Stimulated activated CD8-positive, alpha-beta memory T cell treated with anti-CD3 and anti-CD28 coated beads, Interleukin-15, amount 100 ng/mL, for 48 hours (primary cell): Measurements from ENCODE around the gene CPN1.
"Not testable (repeated sequence)": the region's sequence is repeated elsewhere in the genome, so short reads cannot be mapped to it uniquely, and the experiment has no call there.

Source experiments
- DNase-seq, 2 donors: peaks; one replicate each; pipeline ENCODE4 v3.0.0-alpha.2; 2020; ENCODE audit warnings: low read depth in 2 of 2

The CPN1 gene

GRCh38 chr10:100022403-100022802 lies 59.3 kb downstream of the CPN1 start:
- DNase-seq, result no peak

DNA sequence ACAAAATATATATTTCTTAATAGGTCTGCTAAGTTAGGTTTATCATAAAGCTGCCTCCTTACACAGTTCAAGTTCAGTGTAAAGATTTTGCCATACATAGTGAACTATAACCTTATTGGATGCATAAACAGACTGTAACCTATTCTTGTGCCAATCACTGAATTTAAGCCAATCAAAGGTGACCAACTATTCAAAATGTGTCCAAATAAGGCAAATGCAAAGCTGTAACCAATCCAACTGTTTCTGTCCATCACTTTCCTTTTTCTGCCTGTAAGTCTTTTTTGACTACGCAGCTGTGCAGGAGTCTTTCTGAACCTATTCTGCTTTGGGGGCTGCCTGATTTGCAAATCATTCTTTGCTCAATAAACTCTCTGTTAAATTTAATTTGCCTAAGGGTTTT lies 60.3 kb downstream of the CPN1 start:
- DNase-seq, result no peak

DNA sequence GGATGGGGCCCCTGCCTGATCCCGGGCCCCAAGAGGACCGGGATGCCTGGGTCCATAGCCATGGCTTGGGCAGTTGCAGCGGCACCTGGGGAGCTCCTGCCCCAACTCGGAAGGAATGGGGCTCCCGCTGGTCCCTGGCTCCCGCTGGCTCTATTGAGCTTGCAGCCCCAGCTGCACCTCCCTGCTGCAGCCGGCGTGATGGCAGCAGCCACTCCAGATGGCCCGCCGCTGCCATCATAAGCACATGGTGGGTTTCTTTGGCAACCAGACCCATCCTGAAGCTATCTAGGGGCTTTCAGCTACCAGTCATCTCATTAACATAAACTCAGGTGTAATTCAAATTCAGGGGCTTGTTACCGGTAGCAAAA lies 60.8 kb downstream of the CPN1 start:
- DNase-seq, result no peak

DNA sequence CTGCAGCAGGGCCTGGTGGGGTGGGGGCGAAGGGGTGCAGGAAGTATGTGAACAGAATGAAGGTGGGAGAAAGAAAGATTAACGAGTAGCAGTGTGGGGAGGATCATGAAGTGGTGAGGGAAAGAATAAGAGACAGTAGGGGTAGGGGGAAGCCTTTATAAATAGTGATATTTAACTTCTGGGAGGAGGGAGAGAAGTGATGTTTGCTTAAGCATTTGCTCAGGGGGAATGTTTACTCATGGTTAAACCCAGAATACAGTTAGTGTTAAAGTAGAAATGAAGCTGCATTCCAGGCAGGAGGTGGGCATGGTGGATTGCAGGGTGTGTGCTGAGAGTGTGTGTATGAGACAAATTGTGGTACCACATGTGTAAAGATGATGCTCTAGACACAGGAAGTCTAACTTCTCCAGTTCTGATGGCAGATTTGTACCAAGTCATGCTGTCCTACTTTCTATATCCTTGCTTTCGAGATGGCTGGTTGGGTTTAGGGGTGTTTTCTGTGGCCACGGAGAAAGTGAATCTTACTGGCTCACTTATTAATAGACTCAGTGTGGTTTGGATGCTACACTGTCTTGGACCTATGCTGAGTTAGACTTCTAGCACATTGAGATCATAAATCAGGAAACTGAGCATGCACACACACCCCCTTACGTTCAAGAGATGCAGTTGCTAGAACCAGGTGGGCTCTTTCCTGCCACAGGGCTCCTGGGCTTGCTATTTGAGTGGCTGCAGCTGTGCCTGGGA lies 61.4 kb downstream of the CPN1 start:
- DNase-seq, result no peak

GRCh38 chr10:100019787-100020141 lies 61.9 kb downstream of the CPN1 start:
- no peak for DNase-seq

DNA sequence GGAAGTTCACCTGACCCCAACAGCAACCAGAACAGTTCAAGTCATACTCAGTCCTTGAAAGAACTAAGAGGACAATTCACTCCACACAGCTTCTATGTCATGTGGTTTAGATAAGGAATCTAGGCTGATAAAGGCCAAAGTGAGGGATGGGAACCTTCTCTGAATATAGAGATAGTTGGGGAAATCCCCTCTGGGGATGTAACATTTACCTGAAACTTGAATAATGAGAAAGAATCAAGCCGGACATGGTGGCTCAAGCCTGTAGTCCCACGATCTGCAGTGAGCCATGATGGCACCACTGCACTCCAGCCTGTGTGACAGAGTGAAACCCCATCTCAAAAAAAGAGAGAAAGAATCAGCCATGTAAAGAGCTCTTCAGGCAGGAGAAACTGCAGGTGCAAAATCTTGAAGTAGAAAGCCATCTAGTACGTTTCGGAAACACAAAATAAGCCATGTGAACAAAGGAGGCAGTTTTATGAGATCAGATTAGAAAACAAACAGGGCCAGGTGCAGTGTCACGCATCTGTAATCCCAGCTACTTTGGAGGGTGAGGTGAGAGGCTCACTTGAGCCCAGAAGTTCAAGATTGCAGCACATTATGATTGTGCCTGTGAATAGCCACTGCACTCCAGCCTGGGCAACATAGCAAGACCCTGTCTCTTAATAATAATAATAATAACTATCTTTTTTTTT lies 67.5 kb downstream of the CPN1 start:
- no peak for DNase-seq

- DNase-seq, result no peak
Observed at GRCh38 chr10:100013621-100014020, 68.0 kb downstream of the CPN1 start.

- not testable (repeated sequence) for DNase-seq
Observed at GRCh38 chr10:100011906-100012305, 69.8 kb downstream of the CPN1 start.

DNA sequence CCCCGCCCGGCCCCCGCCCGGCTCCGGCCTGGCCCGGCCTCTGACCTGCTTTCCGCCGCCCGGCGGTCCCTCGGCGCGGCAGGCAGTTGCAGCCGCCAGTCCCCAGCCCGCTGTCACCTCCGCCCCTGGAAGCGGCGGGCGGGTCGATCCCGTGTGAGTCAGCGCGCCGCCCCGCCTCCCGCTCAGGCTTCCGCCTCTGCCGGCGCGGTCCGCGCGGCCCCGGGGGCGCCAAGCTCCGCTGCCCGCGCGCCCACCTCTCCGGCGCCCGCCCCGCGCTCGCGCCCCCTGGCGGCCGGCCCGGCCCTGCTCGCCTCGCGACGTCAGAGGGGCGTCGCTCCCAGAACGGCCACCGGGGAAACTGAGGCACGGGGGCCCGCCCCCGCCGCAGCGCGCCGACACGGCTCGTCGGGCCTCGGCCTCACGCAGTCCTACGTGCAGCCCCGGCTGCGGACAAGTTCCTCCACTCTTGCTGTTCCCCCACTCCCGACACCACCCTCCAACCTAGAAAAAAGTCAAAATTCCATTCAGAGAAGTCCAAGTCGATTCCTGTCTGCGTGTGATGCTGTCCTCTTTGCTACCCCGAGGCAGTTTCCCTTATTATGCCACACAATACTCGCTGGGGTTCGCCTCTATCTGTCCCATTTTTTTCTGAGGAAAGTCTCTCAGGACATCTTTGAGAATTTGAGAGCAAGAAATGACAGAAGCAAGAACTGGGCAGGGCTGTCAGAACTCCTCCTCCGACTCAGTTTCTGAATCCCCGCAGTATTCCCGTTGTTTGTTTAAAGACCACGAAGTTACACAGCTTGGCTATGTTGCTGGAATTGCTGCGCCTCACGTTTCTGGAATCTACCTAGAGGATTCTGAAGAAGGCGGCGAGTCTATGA lies 71.6 kb downstream of the CPN1 start, which contains the start of gene DNMBP:
DNMBP (minus strand) TSS at position 155 of the 884 bp plus-strand sequence. CDS start 37,823 bp downstream, outside the sequence.
- DNase-seq, result peak; percentile 81

- no peak for DNase-seq
Observed at GRCh38 chr10:100009283-100009792, 72.3 kb downstream of the CPN1 start.

DNA sequence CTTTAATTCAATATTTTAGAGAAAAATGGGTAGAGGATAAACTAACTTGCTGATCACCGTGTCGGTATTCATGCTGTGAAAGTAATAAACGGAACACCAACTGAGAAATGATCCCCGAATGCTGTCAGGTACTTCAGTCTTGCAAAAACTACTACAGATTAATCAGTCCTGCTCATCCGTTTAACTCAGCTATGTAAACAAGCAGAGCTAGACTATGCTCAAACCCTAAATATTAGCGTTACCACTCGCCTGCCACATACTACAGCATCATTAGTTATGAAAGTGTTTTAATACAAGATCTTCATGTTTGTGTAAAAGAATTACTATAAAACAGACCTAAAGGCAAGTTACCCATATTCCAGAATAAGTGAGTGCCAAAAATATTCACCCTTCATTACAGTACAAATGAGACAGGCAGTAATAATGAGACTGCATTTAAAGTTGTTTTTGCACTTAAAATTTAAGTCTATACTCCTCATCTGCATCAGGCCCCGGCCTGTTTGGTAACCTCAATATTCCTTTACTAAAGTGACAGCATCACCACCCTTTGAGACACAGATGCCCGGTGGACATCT lies 72.9 kb downstream of the CPN1 start:
- no peak for DNase-seq

DNA sequence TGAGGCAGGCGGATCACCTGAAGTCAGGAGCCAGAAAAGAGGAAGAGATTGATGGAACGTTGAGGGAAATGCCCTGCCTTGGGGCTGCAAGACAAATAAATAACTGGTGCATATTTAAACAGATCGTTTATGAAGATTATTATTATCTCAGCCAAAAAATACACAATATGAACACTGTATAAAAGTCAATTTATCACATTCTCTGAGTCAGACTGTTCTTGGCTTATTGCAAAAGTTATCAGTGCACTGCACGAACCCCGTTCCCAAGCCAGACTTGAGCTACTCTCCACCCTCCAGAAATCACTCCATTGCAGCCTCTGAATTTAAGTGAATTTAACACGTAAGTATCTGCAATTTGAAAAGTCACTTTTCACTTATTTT lies 73.5 kb downstream of the CPN1 start:
- DNase-seq, result no peak

DNA sequence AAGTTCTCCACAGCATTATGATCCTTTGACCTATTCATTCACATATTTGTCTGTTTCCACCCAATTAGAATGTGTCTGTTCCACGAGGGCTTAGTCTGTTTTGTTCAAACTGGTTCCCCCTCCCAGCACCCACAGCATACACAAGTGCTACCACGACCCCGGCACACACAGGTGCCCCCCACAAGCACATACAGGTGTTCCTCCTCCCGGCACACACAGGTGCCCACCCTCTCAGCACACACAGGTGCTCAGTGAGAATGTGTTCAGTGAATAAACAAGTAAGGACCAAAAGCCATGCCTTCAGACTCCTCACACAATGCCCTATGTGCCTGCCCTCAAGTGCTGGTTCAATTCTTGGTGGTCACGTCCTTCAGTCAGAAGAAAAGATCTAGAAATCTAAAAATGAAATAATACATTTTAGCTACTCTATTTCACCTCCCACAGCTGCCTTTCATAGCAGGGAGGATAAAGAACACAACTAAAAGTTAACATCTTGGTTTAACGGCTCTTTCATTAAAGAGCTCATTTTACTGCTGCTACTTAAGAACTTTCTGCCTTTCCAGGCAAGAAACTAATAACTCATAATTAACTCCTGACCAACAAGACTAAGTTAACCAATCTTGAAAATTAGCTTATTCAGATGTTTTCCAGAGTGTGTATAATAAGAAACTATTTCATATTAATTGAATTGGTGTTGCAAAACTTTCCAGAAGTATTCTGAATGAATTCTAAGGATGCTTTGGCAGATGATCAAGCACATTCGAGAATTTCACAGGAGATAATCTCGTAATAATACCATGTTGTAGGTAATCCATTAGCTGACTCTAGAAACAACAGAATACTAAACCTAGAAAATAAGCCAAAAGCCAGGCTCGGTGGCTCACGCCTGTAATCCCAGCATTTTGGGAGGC lies 74.2 kb downstream of the CPN1 start:
- no peak for DNase-seq

GRCh38 chr10:100006243-100006886 lies 75.3 kb downstream of the CPN1 start:
- DNase-seq, result no peak

DNA sequence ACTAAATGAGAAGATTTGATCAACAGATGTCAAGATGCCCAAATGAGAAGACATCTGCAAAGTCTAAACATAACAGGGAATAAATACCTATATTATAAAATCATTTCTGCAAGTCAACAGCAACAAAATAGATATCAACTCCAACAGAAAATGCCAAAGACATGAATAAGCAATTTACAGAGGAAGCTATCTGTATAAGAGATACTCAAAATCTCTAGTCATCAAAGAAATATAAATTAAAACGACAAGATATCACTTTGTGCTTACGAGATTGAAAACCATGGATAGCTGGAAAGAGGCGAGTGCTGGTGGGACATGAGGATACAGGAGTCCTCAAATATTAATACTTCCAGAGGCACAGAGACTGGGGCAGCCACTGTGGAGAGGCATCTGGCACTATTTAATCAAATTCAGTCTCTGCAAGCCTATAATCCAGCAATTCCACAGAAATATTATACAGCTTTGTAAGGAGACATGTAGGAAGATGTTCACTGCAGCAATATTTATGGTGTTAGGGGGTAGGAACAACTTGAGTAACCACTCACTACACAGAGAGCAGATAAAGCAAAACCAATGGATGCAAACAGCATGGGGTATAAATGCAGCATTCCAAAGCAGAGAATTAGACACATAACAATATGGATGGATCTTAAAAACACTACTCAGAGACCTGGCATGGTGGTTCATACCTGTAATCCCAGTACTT lies 76.7 kb downstream of the CPN1 start:
- DNase-seq, result no peak

GRCh38 chr10:100000109-100000644 lies 81.5 kb downstream of the CPN1 start:
- no peak for DNase-seq

DNA sequence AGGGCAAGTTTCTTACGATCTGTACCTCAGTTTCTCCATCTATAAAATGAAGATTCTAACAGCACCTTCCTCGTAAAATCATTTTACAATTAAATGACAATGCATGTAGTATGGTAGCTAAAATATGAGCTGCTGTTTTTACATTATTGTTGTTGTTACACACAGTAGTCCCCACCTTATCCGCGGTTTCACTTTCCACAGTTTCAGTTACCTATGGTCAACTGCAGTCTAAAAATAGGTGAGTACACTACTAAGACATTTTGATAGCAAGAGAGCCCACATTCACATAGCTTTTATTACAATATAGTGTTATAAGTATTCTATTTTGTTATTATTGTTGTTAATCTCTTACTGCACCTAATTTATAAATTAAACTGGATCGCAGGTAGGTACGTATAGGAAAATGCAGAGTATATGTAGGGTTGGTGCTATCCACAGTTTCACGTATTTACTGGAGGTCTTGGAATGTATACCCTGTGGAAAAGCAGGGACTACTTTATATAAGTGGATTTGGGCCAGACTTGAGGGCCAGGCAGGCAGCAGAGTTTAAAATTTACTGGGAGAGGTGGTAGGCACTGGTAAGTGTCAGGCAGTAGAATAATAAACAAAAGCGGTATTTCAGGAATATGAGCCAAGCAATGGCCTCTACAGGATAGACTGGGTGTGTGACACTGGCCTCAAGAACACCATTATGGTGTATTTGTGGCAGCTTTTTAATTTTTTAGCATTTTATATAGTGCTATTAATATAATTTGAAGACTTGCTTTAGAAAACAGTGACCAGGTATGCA lies 82.2 kb downstream of the CPN1 start:
- no peak for DNase-seq

GRCh38 chr10:99998889-99999288 lies 82.8 kb downstream of the CPN1 start:
- DNase-seq, result no peak
